COR-L47 (cell line): Measurements from ENCODE around the gene ZNF385D.

ENCODE experiments used
- DNase-seq: peaks from one replicate; lab custom pipeline; 2025; lab: John Stamatoyannopoulos, UW

The ZNF385D gene

GRCh38 chr3:21750831-21751391 is at the start of gene ZNF385D:
ZNF385D (minus strand) TSS chr3:21751210; CDS start chr3:21750916, 294 bp downstream.
- no peak for DNase-seq

GRCh38 chr3:21798356-21799088 is 47.5 kb upstream of the ZNF385D start:
- no peak for DNase-seq

- DNase-seq: no peak
These were observed 44.9 kb upstream of the ZNF385D start for GRCh38 chr3:21795921-21796320.

GRCh38 chr3:21795152-21795837 is 44.3 kb upstream of the ZNF385D start:
- DNase-seq: no peak

- no peak for DNase-seq
These were observed 43.3 kb upstream of the ZNF385D start for GRCh38 chr3:21794291-21794690.

GRCh38 chr3:21792176-21792575 is 41.2 kb upstream of the ZNF385D start:
- DNase-seq: no peak

GRCh38 chr3:21791356-21791755 is 40.3 kb upstream of the ZNF385D start:
- DNase-seq: no peak

- DNase-seq: no peak
These were observed 39.5 kb upstream of the ZNF385D start for GRCh38 chr3:21790466-21790865.

- DNase-seq: no peak
These were observed 38.7 kb upstream of the ZNF385D start for GRCh38 chr3:21789730-21790129.

GRCh38 chr3:21786438-21786797 is 35.4 kb upstream of the ZNF385D start:
- DNase-seq: no peak

- no peak for DNase-seq
These were observed 34.9 kb upstream of the ZNF385D start for GRCh38 chr3:21785765-21786437.

GRCh38 chr3:21783839-21784238 is 32.8 kb upstream of the ZNF385D start:
- no peak for DNase-seq

GRCh38 chr3:21781355-21781754 is 30.3 kb upstream of the ZNF385D start:
- DNase-seq: no peak

- DNase-seq: no peak
These were observed 28.9 kb upstream of the ZNF385D start for GRCh38 chr3:21779909-21780308.

- DNase-seq: no peak
These were observed 27.7 kb upstream of the ZNF385D start for GRCh38 chr3:21778715-21779114.

GRCh38 chr3:21777821-21778220 is 26.8 kb upstream of the ZNF385D start:
- no peak for DNase-seq

GRCh38 chr3:21766002-21766401 is 15.0 kb upstream of the ZNF385D start:
- DNase-seq: no peak

GRCh38 chr3:21755896-21756295 is 4.9 kb upstream of the ZNF385D start:
- DNase-seq: no peak

GRCh38 chr3:21754839-21755238 is 3.8 kb upstream of the ZNF385D start:
- no peak for DNase-seq

- no peak for DNase-seq
These were observed 1.8 kb upstream of the ZNF385D start for GRCh38 chr3:21752749-21753347.

- DNase-seq: no peak
These were observed 876 bp upstream of the ZNF385D start for GRCh38 chr3:21751886-21752285.

- DNase-seq: no peak
These were observed 822 bp downstream of the ZNF385D start for GRCh38 chr3:21750080-21750696.
